ENCODE results near the gene LIMK2. TPM values are rescaled to one million over a fixed set of nuclear protein-coding genes. Genes with fewer than 3 reads are reported as not detected.

Gene LIMK2
- total RNA-seq, 1 experiment from 2014 or later = 13.2 TPM

DNA sequence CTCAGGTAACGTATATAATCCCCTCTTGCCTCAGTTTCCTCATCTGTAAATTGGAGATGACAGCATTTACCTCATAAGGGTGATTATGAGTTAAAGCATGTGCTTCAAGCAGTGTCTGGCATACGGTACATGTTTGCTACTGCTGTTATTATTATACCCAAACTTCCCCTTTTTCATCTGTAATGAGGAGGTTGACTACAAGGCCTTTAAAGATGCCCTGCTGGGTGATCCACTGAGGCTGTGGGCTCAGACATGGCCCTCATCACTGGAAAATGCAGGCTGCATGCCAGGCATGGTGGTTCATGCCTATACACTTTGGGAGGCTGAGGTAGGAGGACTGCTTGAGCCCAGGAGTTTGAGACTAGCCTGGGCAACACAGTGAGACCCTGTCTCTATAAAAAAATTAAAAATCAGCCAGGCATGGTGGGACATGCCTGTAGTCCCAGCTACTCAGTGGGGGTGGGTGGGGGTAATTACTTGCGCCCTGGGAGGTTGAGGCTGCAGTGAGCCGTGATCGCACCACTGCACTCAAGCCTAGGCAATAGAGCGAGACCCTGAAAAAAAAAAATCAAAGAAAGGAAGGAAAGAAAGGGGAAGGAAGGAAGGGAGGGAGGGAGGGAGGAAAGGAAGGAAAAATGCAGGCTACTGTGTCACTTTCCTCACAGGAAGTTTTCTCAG, 75.9 kb downstream of the LIMK2 start:
- peaks cover 12% of the 10 kb centered on the region; the same call in 1 of the 2 replicates for H3K4me1 ChIP-seq (ENCODE audit: insufficient read depth, low read length)
- H3K9ac ChIP-seq (ENCODE audit: low read length) = no peak overlapping the region
- H3K27ac ChIP-seq (ENCODE audit: low read length) = no peak overlapping the region
- ChIA-PET POLR2A (ENCODE audit: unreplicated experiment) (no interaction called here), CTCF (no interaction called here)
- no peaks in the 10 kb centered on the region for H4K20me1 ChIP-seq (ENCODE audit: low read length)
- H3F3A ChIP-seq (ENCODE audit: low read length, unreplicated experiment) = no peaks in the 10 kb centered on the region
- DNase-seq (no peak), ATAC-seq (no peak)
- no peaks in the 10 kb centered on the region for H3K27me3 ChIP-seq (ENCODE audit: low read length)
- no peaks in the 10 kb centered on the region for H3K79me2 ChIP-seq (ENCODE audit: low read length)
- BruUV-seq (replicated peaks) = no TSS peak
- no peak for TF ChIP-seq EZH2phosphoT487 (IDR thresholded peaks at IDR 0.05; ENCODE audit: borderline replicate concordance, low read length)
- TF ChIP-seq EZH2 (IDR thresholded peaks at IDR 0.05; ENCODE audit: low read length, unreplicated experiment) = no peak
- TF ChIP-seq CTCF (conservative IDR thresholded peaks at IDR 0.05; ENCODE audit: low read depth, low read length) = no peak
- H2AFZ ChIP-seq (ENCODE audit: low read length) = no peak overlapping the region
- H3K4me2 ChIP-seq (ENCODE audit: low read length) = no peak overlapping the region
- no peaks in the 10 kb centered on the region for H3K36me3 ChIP-seq (ENCODE audit: low read depth, low read length)
- H3K4me3 ChIP-seq (ENCODE audit: low read length) = no peak overlapping the region
- no peaks in the 10 kb centered on the region for H3K9me2 ChIP-seq (replicated peaks; ENCODE audit: low read length)
- no peaks in the 10 kb centered on the region for H3K9me3 ChIP-seq (ENCODE audit: low read length)
- intact Hi-C loops (cut with micrococcal nuclease) = no loop called here

- Histone ChIP-seq H3K36me3 (ENCODE audit: low read depth, low read length) (no peaks in the 10 kb centered on the region), H3F3A (ENCODE audit: low read length, unreplicated experiment) (no peaks in the 10 kb centered on the region), H3K9me3 (ENCODE audit: low read length) (no peaks in the 10 kb centered on the region), H3K9me2 (replicated peaks; ENCODE audit: low read length) (no peaks in the 10 kb centered on the region), H4K20me1 (ENCODE audit: low read length) (no peaks in the 10 kb centered on the region), H3K4me3 (ENCODE audit: low read length) (no peak overlapping the region), H3K4me1 (ENCODE audit: insufficient read depth, low read length) (peaks cover 12% of the 10 kb centered on the region; the same call in 1 of the 2 replicates), H2AFZ (ENCODE audit: low read length) (no peak overlapping the region), H3K79me2 (ENCODE audit: low read length) (no peaks in the 10 kb centered on the region), H3K9ac (ENCODE audit: low read length) (no peak overlapping the region), H3K27ac (ENCODE audit: low read length) (no peak overlapping the region), H3K4me2 (ENCODE audit: low read length) (no peak overlapping the region), H3K27me3 (ENCODE audit: low read length) (no peaks in the 10 kb centered on the region)
- CTCF ChIA-PET = no interaction called here
- ATAC-seq (no peak), DNase-seq (no peak)
- intact Hi-C loops (cut with micrococcal nuclease) = no loop called here
- POLR2A ChIA-PET (ENCODE audit: unreplicated experiment) = no interaction called here
- no TSS peak for BruUV-seq (replicated peaks)
- TF ChIP-seq CTCF (conservative IDR thresholded peaks at IDR 0.05; ENCODE audit: low read depth, low read length) = no peak
- TF ChIP-seq EZH2phosphoT487 (IDR thresholded peaks at IDR 0.05; ENCODE audit: borderline replicate concordance, low read length) = no peak
- TF ChIP-seq EZH2 (IDR thresholded peaks at IDR 0.05; ENCODE audit: low read length, unreplicated experiment) = no peak
Measured at GRCh38 chr22:31288496-31289240, 76.6 kb downstream of the LIMK2 start.

DNA sequence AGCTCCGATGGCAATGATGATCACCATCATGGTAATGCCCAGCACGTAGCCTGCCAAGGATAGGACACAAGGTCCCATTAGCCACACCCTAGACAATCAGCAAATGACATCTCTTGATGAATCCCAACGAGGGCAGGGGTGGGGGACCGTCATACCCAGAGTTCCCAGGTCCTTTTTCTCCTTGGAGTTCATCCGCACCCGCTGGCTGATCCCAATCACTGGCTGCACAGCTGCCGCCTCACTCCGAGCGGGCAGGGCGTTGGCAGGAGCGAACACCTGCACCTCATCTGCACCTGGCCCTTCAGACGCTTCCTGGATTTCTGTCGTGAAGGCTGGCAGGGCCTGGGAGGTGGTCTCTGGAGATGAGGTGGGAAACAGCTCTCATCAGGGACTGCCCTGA, 77.2 kb downstream of the LIMK2 start:
- Histone ChIP-seq H3K27me3 (ENCODE audit: low read length) (no peaks in the 10 kb centered on the region), H3K9me3 (ENCODE audit: low read length) (no peaks in the 10 kb centered on the region), H3K9ac (ENCODE audit: low read length) (no peak overlapping the region), H2AFZ (ENCODE audit: low read length) (no peak overlapping the region), H3K4me1 (ENCODE audit: insufficient read depth, low read length) (peaks cover 12% of the 10 kb centered on the region; the same call in 1 of the 2 replicates), H3F3A (ENCODE audit: low read length, unreplicated experiment) (no peaks in the 10 kb centered on the region), H3K36me3 (ENCODE audit: low read depth, low read length) (no peaks in the 10 kb centered on the region), H3K4me2 (ENCODE audit: low read length) (no peak overlapping the region), H4K20me1 (ENCODE audit: low read length) (no peaks in the 10 kb centered on the region), H3K79me2 (ENCODE audit: low read length) (no peaks in the 10 kb centered on the region), H3K27ac (ENCODE audit: low read length) (no peak overlapping the region), H3K4me3 (ENCODE audit: low read length) (no peak overlapping the region), H3K9me2 (replicated peaks; ENCODE audit: low read length) (no peaks in the 10 kb centered on the region)
- no TSS peak for BruUV-seq (replicated peaks)
- DNase-seq (no peak), ATAC-seq (no peak)
- TF ChIP-seq CTCF (conservative IDR thresholded peaks at IDR 0.05; ENCODE audit: low read depth, low read length) = no peak
- no peak for TF ChIP-seq EZH2 (IDR thresholded peaks at IDR 0.05; ENCODE audit: low read length, unreplicated experiment)
- TF ChIP-seq EZH2phosphoT487 (IDR thresholded peaks at IDR 0.05; ENCODE audit: borderline replicate concordance, low read length) = no peak
- intact Hi-C loops (cut with micrococcal nuclease) = no loop called here
- POLR2A ChIA-PET (ENCODE audit: unreplicated experiment) = no interaction called here
- CTCF ChIA-PET = no interaction called here

Measured in PC-3 (cell line).